ENCODE results near the gene ZKSCAN1.
A peak's percentile ranks its signal among the peaks of the same experiment; 100 is the strongest.
"Not testable (repeated sequence)": the region's sequence is repeated elsewhere in the genome, so short reads cannot be mapped to it uniquely, and the experiment has no call there.

ZKSCAN1 gene

DNA sequence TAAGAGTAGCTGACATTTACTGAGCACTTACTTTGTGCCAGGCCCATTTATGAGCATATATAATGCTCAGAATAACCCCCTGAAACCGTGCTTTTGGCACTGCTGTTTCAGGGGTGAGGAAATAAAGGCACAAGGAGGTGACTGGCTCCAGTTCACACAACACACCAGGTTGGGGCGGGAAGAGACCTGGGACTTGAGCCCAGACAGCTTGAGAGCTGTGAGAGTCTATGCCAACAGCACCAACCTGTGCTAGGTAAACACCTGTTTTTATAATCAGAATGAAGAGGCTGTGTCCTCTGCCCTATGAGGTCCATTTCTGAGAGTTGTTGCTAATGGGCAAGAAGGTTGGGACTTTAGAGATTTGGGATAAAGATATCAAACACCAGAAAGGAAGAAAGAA lies 30.8 kb upstream of the ZKSCAN1 start:
- Histone ChIP-seq H3K4me1 (peaks cover 0 to 16% (median 3%) of the 10 kb centered on the region in 10 experiments; a peak in 6 of 20 replicates), H3K27ac (no peak overlapping the region), H3K27me3 (no peaks in the 10 kb centered on the region), H3K9me3 (replicated peaks in 1 of 11) (peaks cover 0 to 4% (median 0%) of the 10 kb centered on the region in 11 experiments; a peak in 2 of 22 replicates), H3K9ac (no peak overlapping the region), H3K4me3 (no peak overlapping the region), H3K4me2 (no peak overlapping the region), H4K20me1 (no peaks in the 10 kb centered on the region), H3K36me3 (no peaks in the 10 kb centered on the region)
- no peak for TF ChIP-seq Cebpa-rat (IDR thresholded peaks at IDR 0.05)

DNA sequence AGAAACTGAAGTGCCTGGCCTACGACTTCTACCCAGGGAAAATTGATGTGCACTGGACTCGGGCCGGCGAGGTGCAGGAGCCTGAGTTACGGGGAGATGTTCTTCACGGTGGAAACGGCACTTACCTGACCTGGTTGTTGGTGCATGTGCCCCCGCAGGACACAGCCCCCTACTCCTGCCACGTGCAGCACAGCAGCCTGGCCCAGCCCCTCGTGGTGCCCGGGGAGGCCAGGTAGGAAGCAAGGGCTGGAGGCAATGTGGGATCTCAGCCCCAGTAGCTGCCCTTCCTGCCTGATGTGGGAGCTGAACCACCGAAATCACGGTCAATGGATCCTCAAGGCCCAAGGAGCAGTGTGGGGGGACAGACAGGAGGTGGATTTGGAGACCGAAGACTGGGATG lies 28.1 kb upstream of the ZKSCAN1 start:
- H3K36me3 ChIP-seq; H3K4me3 ChIP-seq; H3K27ac ChIP-seq; H3K27me3 ChIP-seq; H4K20me1 ChIP-seq; H3K4me2 ChIP-seq; H3K9ac ChIP-seq; H3K9me3 ChIP-seq (replicated peaks in 1 of 11): not testable (repeated sequence)
- peaks cover 0 to 11% (median 1%) of the 10 kb centered on the region in 10 experiments; a peak in 6 of 20 replicates for H3K4me1 ChIP-seq

DNA sequence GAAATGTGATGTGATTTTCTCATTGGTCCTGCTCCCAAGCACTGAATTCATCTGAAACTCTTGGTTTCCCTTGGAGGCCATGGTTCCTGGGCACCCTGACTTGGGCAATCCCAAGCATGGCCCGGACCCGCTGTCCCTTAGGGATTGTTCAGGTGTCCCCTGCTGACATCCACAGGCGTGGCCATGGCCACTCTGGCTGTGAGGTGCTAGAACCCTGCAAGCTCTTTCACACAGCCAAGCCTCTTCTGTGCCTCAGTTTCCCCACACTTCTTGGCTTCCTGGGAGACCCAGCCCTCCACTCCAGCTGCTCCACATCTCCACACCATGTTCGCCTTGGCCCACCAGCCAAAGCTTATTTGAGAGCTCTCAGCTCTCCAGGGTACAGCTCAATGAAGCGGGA lies 27.6 kb upstream of the ZKSCAN1 start:
- peaks cover 0 to 11% (median 3%) of the 10 kb centered on the region in 10 experiments; a peak in 10 of 20 replicates for H3K4me1 ChIP-seq
- no peaks in the 10 kb centered on the region; a peak in 1 of 22 replicates for H3K27me3 ChIP-seq
- no peaks in the 10 kb centered on the region for H3K36me3 ChIP-seq
- H3K9ac ChIP-seq, result no peak overlapping the region
- H3K4me3 ChIP-seq, result no peak overlapping the region
- no peak overlapping the region for H3K4me2 ChIP-seq
- no peaks in the 10 kb centered on the region for H3K9me3 ChIP-seq (replicated peaks in 1 of 11)
- H4K20me1 ChIP-seq, result no peaks in the 10 kb centered on the region
- TF ChIP-seq Cebpa-rat (IDR thresholded peaks at IDR 0.05), result no peak
- no peak overlapping the region for H3K27ac ChIP-seq

GRCh38 chr7:99990460-99990852 lies 24.9 kb upstream of the ZKSCAN1 start:
- H3K9me3 ChIP-seq (replicated peaks in 1 of 11), result no peaks in the 10 kb centered on the region
- TF ChIP-seq Cebpa-rat (IDR thresholded peaks at IDR 0.05), result no peak
- no peaks in the 10 kb centered on the region; a peak in 1 of 22 replicates for H3K27me3 ChIP-seq
- H3K4me2 ChIP-seq, result peak overlapping the region in 10 of 11 experiments; percentile 12 to 71 (median 34); a peak in 12 of 22 replicates
- H4K20me1 ChIP-seq, result no peaks in the 10 kb centered on the region
- no peak overlapping the region for H3K27ac ChIP-seq
- no peak overlapping the region for H3K4me3 ChIP-seq
- H3K4me1 ChIP-seq, result peaks cover 0 to 11% (median 5%) of the 10 kb centered on the region in 10 experiments; a peak in 9 of 20 replicates
- no peaks in the 10 kb centered on the region for H3K36me3 ChIP-seq
- H3K9ac ChIP-seq, result no peak overlapping the region; a peak in 1 of 22 replicates

DNA sequence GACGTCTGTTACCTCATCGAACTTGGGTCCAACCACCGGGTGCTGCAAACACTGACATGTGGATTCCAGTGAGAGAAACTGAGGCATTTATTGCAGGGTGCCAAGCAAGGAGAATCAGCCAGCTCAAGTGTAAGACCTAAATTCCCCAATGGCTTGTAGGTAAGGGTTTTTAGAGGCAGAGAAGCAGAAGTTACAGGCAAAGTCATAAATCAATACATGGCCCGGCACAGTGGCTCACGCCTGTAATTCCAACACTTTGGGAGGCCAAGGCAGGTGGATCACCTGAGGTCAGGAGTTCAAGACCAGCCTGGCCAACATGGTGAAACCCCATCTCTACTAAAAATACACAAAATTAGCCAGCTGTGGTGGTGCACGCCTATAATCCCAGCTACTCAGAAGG lies 23.9 kb upstream of the ZKSCAN1 start:
- H3K27ac ChIP-seq; H3K9me3 ChIP-seq (replicated peaks in 1 of 11); H3K4me2 ChIP-seq; H3K27me3 ChIP-seq; H3K36me3 ChIP-seq; H3K9ac ChIP-seq; H3K4me3 ChIP-seq; H4K20me1 ChIP-seq: not testable (repeated sequence)
- peaks cover 2 to 16% (median 7%) of the 10 kb centered on the region in 10 experiments; a peak in 16 of 20 replicates for H3K4me1 ChIP-seq

DNA sequence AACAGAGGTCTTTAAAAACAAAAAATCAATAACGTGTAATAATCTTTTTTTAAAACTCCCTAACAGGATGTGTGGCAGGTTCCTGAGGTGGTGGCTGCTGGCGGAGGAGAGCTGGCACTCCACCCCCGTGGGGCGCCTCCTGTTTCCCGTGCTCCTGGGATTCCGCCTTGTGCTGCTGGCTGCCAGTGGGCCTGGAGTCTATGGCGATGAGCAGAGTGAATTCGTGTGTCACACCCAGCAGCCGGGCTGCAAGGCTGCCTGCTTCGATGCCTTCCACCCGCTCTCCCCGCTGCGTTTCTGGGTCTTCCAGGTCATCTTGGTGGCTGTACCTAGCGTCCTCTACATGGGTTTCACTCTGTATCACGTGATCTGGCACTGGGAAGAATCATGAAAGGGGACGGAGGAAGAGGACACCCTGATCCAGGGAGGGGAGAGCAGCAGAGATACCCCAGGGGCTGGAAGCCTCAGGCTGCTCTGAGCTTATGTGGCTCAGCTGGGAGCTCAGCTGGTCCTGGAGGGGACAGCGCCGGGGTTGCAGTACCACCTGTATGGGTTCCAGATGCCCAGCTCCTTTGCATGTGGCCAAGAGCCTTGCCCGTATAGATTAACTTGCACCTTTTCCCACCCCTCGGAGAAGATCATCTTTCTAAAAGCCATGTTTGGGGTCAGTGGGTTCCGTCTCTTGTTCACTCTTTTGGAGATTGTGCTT lies 22.9 kb upstream of the ZKSCAN1 start:
- no peaks in the 10 kb centered on the region for H3K9me3 ChIP-seq (replicated peaks in 1 of 11)
- peak overlapping the region in 2 of 11 experiments; percentile 26 to 37; a peak in 3 of 22 replicates for H3K4me2 ChIP-seq
- TF ChIP-seq Cebpa-rat (IDR thresholded peaks at IDR 0.05), result no peak
- no peak overlapping the region for H3K4me3 ChIP-seq
- H3K27ac ChIP-seq, result no peak overlapping the region
- peak overlapping the region in 1 of 11 experiments; percentile 44; a peak in 1 of 22 replicates for H3K9ac ChIP-seq
- H3K27me3 ChIP-seq, result no peaks in the 10 kb centered on the region; a peak in 2 of 22 replicates
- peaks cover 12 to 25% (median 15%) of the 10 kb centered on the region in 10 experiments; a peak in 18 of 20 replicates for H3K4me1 ChIP-seq
- H4K20me1 ChIP-seq, result no peaks in the 10 kb centered on the region
- H3K36me3 ChIP-seq, result no peaks in the 10 kb centered on the region

GRCh38 chr7:99994819-99995218 lies 20.6 kb upstream of the ZKSCAN1 start:
- no peak for TF ChIP-seq Cebpa-rat (IDR thresholded peaks at IDR 0.05)
- H4K20me1 ChIP-seq, result no peaks in the 10 kb centered on the region

GRCh38 chr7:99996755-99997544 lies 18.4 kb upstream of the ZKSCAN1 start:
- H4K20me1 ChIP-seq, result no peaks in the 10 kb centered on the region
- no peaks in the 10 kb centered on the region; a peak in 2 of 22 replicates for H3K27me3 ChIP-seq
- peaks cover 18 to 37% (median 23%) of the 10 kb centered on the region in 10 experiments; a peak in 18 of 20 replicates for H3K4me1 ChIP-seq
- H3K36me3 ChIP-seq, result no peaks in the 10 kb centered on the region
- H3K9ac ChIP-seq, result peak overlapping the region in 10 of 11 experiments; percentile 44 to 76 (median 64); a peak in 15 of 22 replicates
- peak overlapping the region in 9 of 11 experiments; percentile 43 to 72 (median 65); a peak in 11 of 22 replicates for H3K27ac ChIP-seq
- H3K4me2 ChIP-seq, result peak overlapping the region; percentile 63 to 83 (median 75)
- TF ChIP-seq Cebpa-rat (IDR thresholded peaks at IDR 0.05), result no peak
- peak overlapping the region; percentile 14 to 63 (median 52); a peak in 18 of 20 replicates for H3K4me3 ChIP-seq
- no peaks in the 10 kb centered on the region for H3K9me3 ChIP-seq (replicated peaks in 1 of 11)

More at GRCh38 chr7:99994819-99995218, 20.6 kb upstream of the ZKSCAN1 start:
- Histone ChIP-seq H3K4me2 (peak overlapping the region in 3 of 11 experiments; percentile 18 to 32 (median 21); a peak in 1 of 22 replicates), H3K36me3 (no peaks in the 10 kb centered on the region), H3K4me1 (peaks cover 18 to 37% (median 23%) of the 10 kb centered on the region in 10 experiments; a peak in 18 of 20 replicates), H3K4me3 (no peak overlapping the region), H3K27me3 (no peaks in the 10 kb centered on the region; a peak in 3 of 22 replicates), H3K9me3 (replicated peaks in 1 of 11) (no peaks in the 10 kb centered on the region), H3K9ac (no peak overlapping the region), H3K27ac (no peak overlapping the region)

GRCh38 chr7:99997545-99998137 lies 17.8 kb upstream of the ZKSCAN1 start:
- H3K9ac ChIP-seq, result peak overlapping the region; percentile 44 to 76 (median 63); a peak in 21 of 22 replicates
- no peaks in the 10 kb centered on the region for H3K9me3 ChIP-seq (replicated peaks in 1 of 11)
- H3K4me2 ChIP-seq, result peak overlapping the region; percentile 63 to 83 (median 75)
- no peak for TF ChIP-seq Cebpa-rat (IDR thresholded peaks at IDR 0.05)
- no peaks in the 10 kb centered on the region; a peak in 2 of 22 replicates for H3K27me3 ChIP-seq
- H4K20me1 ChIP-seq, result no peaks in the 10 kb centered on the region
- peaks cover 18 to 36% (median 22%) of the 10 kb centered on the region in 10 experiments; a peak in 18 of 20 replicates for H3K4me1 ChIP-seq
- peak overlapping the region; percentile 14 to 63 (median 52); a peak in 18 of 20 replicates for H3K4me3 ChIP-seq
- peak overlapping the region; percentile 18 to 72 (median 63); a peak in 18 of 22 replicates for H3K27ac ChIP-seq
- no peaks in the 10 kb centered on the region for H3K36me3 ChIP-seq

Data from BLaER1 treated with 17β-estradiol and CSF1 and Interleukin-3, amounts not matched to agents 10 nM and 100 nM (cell line).